B cell (primary cell): ENCODE measurements around the gene ZNF462.

Experiments used
- CTCF ChIP-seq: fragments of 200-600 bp; IDR thresholded peaks from one replicate; pipeline ENCODE4 v1.8.0; 2022; ENCODE audit warnings: antibody characterized with exemption, mild to moderate bottlenecking
- EZH2 ChIP-seq: IDR thresholded peaks from 2 replicates; pipeline ENCODE4 v1.6.1; 2012; ENCODE audit warnings: borderline replicate concordance, low read depth, mild to moderate bottlenecking, moderate library complexity, low read length; ENCODE audit not compliant: insufficient read depth, poor library complexity, severe bottlenecking

DNA sequence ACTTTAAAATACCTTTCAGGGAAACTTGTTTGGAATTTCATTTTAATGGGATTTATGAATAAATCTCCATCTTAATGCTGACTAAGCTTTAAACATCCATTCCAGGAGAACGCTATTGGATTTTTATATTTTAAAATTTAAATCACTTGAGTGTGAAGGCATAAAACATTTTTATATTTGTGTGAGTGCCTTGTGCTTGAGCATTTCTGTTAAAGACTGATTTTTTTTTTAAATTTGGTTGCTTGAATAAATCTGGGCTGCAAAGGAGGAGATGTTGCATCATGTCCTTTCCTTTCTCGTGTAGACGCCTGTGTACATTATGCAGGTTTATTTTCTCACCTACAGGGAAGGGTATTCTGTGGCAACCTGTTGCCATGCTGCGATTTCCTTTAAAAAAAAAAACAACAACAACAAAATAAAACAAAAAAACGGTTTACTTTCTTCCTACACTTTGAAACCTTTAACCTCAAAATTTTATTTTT is 108.1 kb downstream of the ZNF462 start:
- no peak for TF ChIP-seq CTCF
- no peak for TF ChIP-seq EZH2
